ENCODE measurements around the gene HYOU1.
A peak's percentile ranks its signal among the peaks of the same experiment; 100 is the strongest.
"Not testable (repeated sequence)": the region's sequence is repeated elsewhere in the genome, so short reads cannot be mapped to it uniquely, and the experiment has no call there.

HYOU1 gene

GRCh38 chr11:119027561-119028345 lies 29.3 kb downstream of the HYOU1 start:
- in situ Hi-C loops (cut with HindIII; ENCODE audit: low pct_ligation_motif_present, low pct_unique_long_range_greater_than_20kb, low sequenced_read_pairs), result no loop called here
- no peak for DNase-seq

GRCh38 chr11:119026970-119027369 lies 30.0 kb downstream of the HYOU1 start:
- no peak for DNase-seq
- in situ Hi-C loops (cut with HindIII; ENCODE audit: low pct_ligation_motif_present, low pct_unique_long_range_greater_than_20kb, low sequenced_read_pairs), result no loop called here

- in situ Hi-C loops (cut with HindIII; ENCODE audit: low pct_ligation_motif_present, low pct_unique_long_range_greater_than_20kb, low sequenced_read_pairs), result no loop called here
These were observed 30.8 kb downstream of the HYOU1 start for GRCh38 chr11:119025978-119026766.

GRCh38 chr11:119025541-119025940 lies 31.5 kb downstream of the HYOU1 start:
- DNase-seq, result no peak
- in situ Hi-C loops (cut with HindIII; ENCODE audit: low pct_ligation_motif_present, low pct_unique_long_range_greater_than_20kb, low sequenced_read_pairs), result no loop called here

More at GRCh38 chr11:119025978-119026766, 30.8 kb downstream of the HYOU1 start:
- no peak for DNase-seq

- DNase-seq, result no peak
- in situ Hi-C loops (cut with HindIII; ENCODE audit: low pct_ligation_motif_present, low pct_unique_long_range_greater_than_20kb, low sequenced_read_pairs), result no loop called here
These were observed 31.9 kb downstream of the HYOU1 start for GRCh38 chr11:119025099-119025473.

GRCh38 chr11:119024430-119025098 lies 32.4 kb downstream of the HYOU1 start:
- DNase-seq, result no peak
- in situ Hi-C loops (cut with HindIII; ENCODE audit: low pct_ligation_motif_present, low pct_unique_long_range_greater_than_20kb, low sequenced_read_pairs), result no loop called here

GRCh38 chr11:119023741-119024140 lies 33.3 kb downstream of the HYOU1 start:
- in situ Hi-C loops (cut with HindIII; ENCODE audit: low pct_ligation_motif_present, low pct_unique_long_range_greater_than_20kb, low sequenced_read_pairs), result no loop called here

GRCh38 chr11:119021631-119022030 lies 35.4 kb downstream of the HYOU1 start:
- DNase-seq, result no peak
- in situ Hi-C loops (cut with HindIII; ENCODE audit: low pct_ligation_motif_present, low pct_unique_long_range_greater_than_20kb, low sequenced_read_pairs), result no loop called here

More at GRCh38 chr11:119023741-119024140, 33.3 kb downstream of the HYOU1 start:
- no peak for DNase-seq

- no peak for DNase-seq
- in situ Hi-C loops (cut with HindIII; ENCODE audit: low pct_ligation_motif_present, low pct_unique_long_range_greater_than_20kb, low sequenced_read_pairs), result no loop called here
These were observed 37.0 kb downstream of the HYOU1 start for GRCh38 chr11:119019996-119020395.

GRCh38 chr11:119018074-119018938 lies 38.7 kb downstream of the HYOU1 start, which contains the start of the genes RPS25 and TRAPPC4:
Gene RPS25, minus strand, starts transcription at chr11:119018343. Its CDS starts 59 bp downstream, at chr11:119018284.
Gene TRAPPC4, plus strand, starts transcription at chr11:119018766. Its CDS starts 30 bp downstream, at chr11:119018796.
- in situ Hi-C loops (cut with HindIII; ENCODE audit: low pct_ligation_motif_present, low pct_unique_long_range_greater_than_20kb, low sequenced_read_pairs), result no loop called here
- peak; percentile 94 for DNase-seq

- in situ Hi-C loops (cut with HindIII; ENCODE audit: low pct_ligation_motif_present, low pct_unique_long_range_greater_than_20kb, low sequenced_read_pairs); DNase-seq: not testable (repeated sequence)
These were observed 39.6 kb downstream of the HYOU1 start for GRCh38 chr11:119017377-119017776.

GRCh38 chr11:119016216-119017009 lies 40.6 kb downstream of the HYOU1 start:
- in situ Hi-C loops (cut with HindIII; ENCODE audit: low pct_ligation_motif_present, low pct_unique_long_range_greater_than_20kb, low sequenced_read_pairs), result no loop called here
- no peak for DNase-seq

GRCh38 chr11:119015054-119015611 lies 41.9 kb downstream of the HYOU1 start:
- in situ Hi-C loops (cut with HindIII; ENCODE audit: low pct_ligation_motif_present, low pct_unique_long_range_greater_than_20kb, low sequenced_read_pairs), result no loop called here
- DNase-seq, result no peak

GRCh38 chr11:119014209-119014924 lies 42.6 kb downstream of the HYOU1 start:
- in situ Hi-C loops (cut with HindIII; ENCODE audit: low pct_ligation_motif_present, low pct_unique_long_range_greater_than_20kb, low sequenced_read_pairs), result no loop called here
- DNase-seq, result no peak

GRCh38 chr11:119012629-119013170 lies 44.3 kb downstream of the HYOU1 start:
- DNase-seq, result no peak
- in situ Hi-C loops (cut with HindIII; ENCODE audit: low pct_ligation_motif_present, low pct_unique_long_range_greater_than_20kb, low sequenced_read_pairs), result no loop called here

- no peak for DNase-seq
- in situ Hi-C loops (cut with HindIII; ENCODE audit: low pct_ligation_motif_present, low pct_unique_long_range_greater_than_20kb, low sequenced_read_pairs), result no loop called here
These were observed 45.4 kb downstream of the HYOU1 start for GRCh38 chr11:119011476-119012053.

Measured in ACHN (cell line).